SIG-M5 treated with dmso at 0.1 percent for 504 hours (cell line): ENCODE results near the gene TUNAR.

Experiments used
- DNase-seq: peaks from one replicate; lab custom pipeline; 2025; ENCODE audit not compliant: unreplicated experiment; lab: John Stamatoyannopoulos, UW

The TUNAR gene

GRCh38 chr14:95876761-95877538 is at the start of gene TUNAR:
Gene TUNAR (plus strand): TSS chr14:95876832.
- no peak for DNase-seq

GRCh38 chr14:95828649-95829265 is 47.9 kb upstream of the TUNAR start:
- DNase-seq, result no peak

- DNase-seq, result no peak
Measured at GRCh38 chr14:95829321-95829720, 47.3 kb upstream of the TUNAR start.

GRCh38 chr14:95830386-95830785 is 46.2 kb upstream of the TUNAR start:
- DNase-seq, result no peak

GRCh38 chr14:95831041-95831440 is 45.6 kb upstream of the TUNAR start:
- no peak for DNase-seq

- no peak for DNase-seq
Measured at GRCh38 chr14:95831468-95831867, 45.2 kb upstream of the TUNAR start.

- no peak for DNase-seq
Measured at GRCh38 chr14:95832012-95832411, 44.6 kb upstream of the TUNAR start.

GRCh38 chr14:95833429-95833828 is 43.2 kb upstream of the TUNAR start:
- DNase-seq, result no peak

- DNase-seq, result no peak
Measured at GRCh38 chr14:95834496-95834895, 42.1 kb upstream of the TUNAR start.

GRCh38 chr14:95835121-95835730 is 41.4 kb upstream of the TUNAR start:
- no peak for DNase-seq

- no peak for DNase-seq
Measured at GRCh38 chr14:95838862-95839261, 37.8 kb upstream of the TUNAR start.

- DNase-seq, result no peak
Measured at GRCh38 chr14:95840094-95840700, 36.4 kb upstream of the TUNAR start.

GRCh38 chr14:95841668-95842067 is 35.0 kb upstream of the TUNAR start:
- no peak for DNase-seq

- DNase-seq, result no peak
Measured at GRCh38 chr14:95849761-95850160, 26.9 kb upstream of the TUNAR start.

- no peak for DNase-seq
Measured at GRCh38 chr14:95850429-95850828, 26.2 kb upstream of the TUNAR start.

GRCh38 chr14:95855606-95856005 is 21.0 kb upstream of the TUNAR start:
- no peak for DNase-seq

- no peak for DNase-seq
Measured at GRCh38 chr14:95857275-95857674, 19.4 kb upstream of the TUNAR start.

- DNase-seq, result no peak
Measured at GRCh38 chr14:95858893-95859292, 17.7 kb upstream of the TUNAR start.

- DNase-seq, result peak; percentile 7
Measured at GRCh38 chr14:95862243-95862642, 14.4 kb upstream of the TUNAR start.

GRCh38 chr14:95863295-95863694 is 13.3 kb upstream of the TUNAR start:
- no peak for DNase-seq

- DNase-seq, result no peak
Measured at GRCh38 chr14:95869776-95870175, 6.9 kb upstream of the TUNAR start.

GRCh38 chr14:95870772-95871171 is 5.9 kb upstream of the TUNAR start:
- DNase-seq, result no peak
